HepG2 (cell line): ENCODE data around the gene PEF1. TPM values are rescaled to one million over a fixed set of nuclear protein-coding genes. Genes with fewer than 3 reads are reported as not detected.

Experiments used
- ATAC-seq: fragments of 200-7000 bp; cut with Tn5 transposase; 3 replicates; pipeline ENCODE4 v1.9.1; 2020; ENCODE audit warnings: mild to moderate bottlenecking, moderate library complexity
- BruUV-seq: library from RNA; stranded (reverse); fragments of 400-500 nt; replicated peaks from 2 replicates; lab custom pipeline; 2021; lab: Mats Ljungman, UMichigan
- CTCF ChIA-PET: fragments of 300-600 bp; formaldehyde crosslinking; extraction: SDS; loops from one replicate; lab custom pipeline; 2021; ENCODE audit warnings: low total read pairs, inconsistent platforms, low intra/inter-chr PET ratio; lab: Yijun Ruan, JAX
- POLR2A ChIA-PET: fragments of 350-600 bp; sonication (Branson Sonifier 250); formaldehyde crosslinking; loops from one replicate; lab custom pipeline; 2020; ENCODE audit warnings: antibody characterized with exemption, inconsistent platforms; lab: Yijun Ruan, JAX
- DNase-seq: peaks from one replicate; pipeline ENCODE4 v3.0.0-alpha.2; 2015; ENCODE audit warnings: low spot score
- FAIRE-seq: peaks from 3 replicates; lab custom pipeline; 2011; peaks lifted over from hg19 to GRCh38; lab: Jason Lieb, UNC
- H2AFZ ChIP-seq: one replicate; pipeline ENCODE4 v1.6.1; 2011; ENCODE audit warnings: low read length, inconsistent platforms
- H3K27ac ChIP-seq: fragments of 300-600 bp; 3 replicates; pipeline ENCODE4 v1.8.0; 2011; ENCODE audit warnings: mixed run types, mild to moderate bottlenecking, mixed read lengths, low read length, inconsistent platforms; ENCODE audit not compliant: insufficient read depth; ENCODE audit errors: extremely low read length
- H3K27me3 ChIP-seq, 2 experiments: fragments of 200-600 bp in 1 of 2; 2 replicates in 1 of 2; 3 replicates in 1 of 2; pipeline versions ENCODE4 v1.6.0 to v1.8.0; 2011; ENCODE audit warnings: low read length in 2 of 2, mild to moderate bottlenecking in 2 of 2, moderate library complexity in 2 of 2, inconsistent platforms in 1 of 2; ENCODE audit not compliant: insufficient read depth in 2 of 2, control insufficient read depth in 1 of 2
- H3K36me3 ChIP-seq, 2 experiments: fragments of 200-600 bp in 1 of 2; replicated peaks in 1 of 2; 2 replicates in 1 of 2; 3 replicates in 1 of 2; pipeline versions ENCODE4 v1.5.1 to v1.8.0; 2011; ENCODE audit warnings: low read length in 2 of 2, inconsistent platforms in 1 of 2; ENCODE audit not compliant: insufficient read depth in 2 of 2, control insufficient read depth in 1 of 2
- H3K4me1 ChIP-seq: 2 replicates; pipeline ENCODE4 v1.5.1; 2012; ENCODE audit warnings: low read length, inconsistent platforms; ENCODE audit not compliant: insufficient read depth
- H3K4me2 ChIP-seq: 2 replicates; pipeline ENCODE4 v1.6.0; 2011; ENCODE audit warnings: low read depth, low read length, inconsistent platforms
- H3K4me3 ChIP-seq, 3 experiments: fragments of 200-600 bp in 1 of 3; sonication (generic), shearing (Covaris generic) in 1 of 3; replicated peaks in 1 of 3; 2 replicates each; pipeline ENCODE4 v1.5.1; 2011 to 2016; ENCODE audit warnings: low read length in 3 of 3, inconsistent platforms in 2 of 3, low read depth in 2 of 3, mild to moderate bottlenecking in 2 of 3, control low read depth in 1 of 3, mixed read lengths in 1 of 3; ENCODE audit not compliant: insufficient read depth in 1 of 3
- H3K79me2 ChIP-seq: one replicate; pipeline ENCODE4 v1.6.1; 2011; ENCODE audit warnings: low read length, inconsistent platforms; ENCODE audit not compliant: insufficient read depth
- H3K9ac ChIP-seq: 2 replicates; pipeline ENCODE4 v1.6.0; 2011; ENCODE audit warnings: mild to moderate bottlenecking, low read depth, low read length, inconsistent platforms; ENCODE audit not compliant: insufficient read depth
- H3K9me3 ChIP-seq: 2 replicates; pipeline ENCODE4 v1.5.1; 2012; ENCODE audit warnings: mild to moderate bottlenecking, low read length
- H4K20me1 ChIP-seq: 2 replicates; pipeline ENCODE4 v1.6.0; 2011; ENCODE audit warnings: inconsistent platforms, mild to moderate bottlenecking, low read length, moderate library complexity; ENCODE audit not compliant: insufficient read depth
- EEA1 ChIP-seq: sonication (generic); formaldehyde crosslinking; IDR thresholded peaks from 2 replicates; pipeline ENCODE4 v1.5.1; 2020; ENCODE audit warnings: mild to moderate bottlenecking, missing genetic modification reagents, borderline replicate concordance
- FOSL2 ChIP-seq: sonication (generic); formaldehyde crosslinking; IDR thresholded peaks from 2 replicates; pipeline ENCODE4 v1.4.0; 2020; ENCODE audit warnings: missing genetic modification reagents
- HINFP ChIP-seq: sonication (generic); formaldehyde crosslinking; IDR thresholded peaks from 2 replicates; pipeline ENCODE4 v1.4.0; 2020; ENCODE audit warnings: low read depth, mild to moderate bottlenecking, missing genetic modification reagents
- HNF4A ChIP-seq: sonication (generic); formaldehyde crosslinking; IDR thresholded peaks from 2 replicates; pipeline ENCODE4 v1.4.0; 2020; ENCODE audit warnings: missing genetic modification reagents
- KLF12 ChIP-seq: sonication (generic); formaldehyde crosslinking; IDR thresholded peaks from 2 replicates; pipeline ENCODE4 v1.4.0; 2020; ENCODE audit warnings: missing genetic modification reagents, borderline replicate concordance
- NCOA5 ChIP-seq: sonication (generic); formaldehyde crosslinking; IDR thresholded peaks from 2 replicates; pipeline ENCODE4 v1.4.0; 2020; ENCODE audit warnings: missing genetic modification reagents
- NFYB ChIP-seq: sonication (generic); formaldehyde crosslinking; IDR thresholded peaks from 2 replicates; pipeline ENCODE4 v1.4.0; 2020; ENCODE audit warnings: missing genetic modification reagents
- RARA ChIP-seq: IDR thresholded peaks from 2 replicates; pipeline ENCODE4 v1.6.1; 2016; ENCODE audit warnings: missing genetic modification reagents, missing compliant biosample characterization
- RFX5 ChIP-seq: IDR thresholded peaks from 2 replicates; pipeline ENCODE4 v1.6.1; 2011; ENCODE audit warnings: low read depth, low read length, improper control_type of control experiment
- SP1 ChIP-seq, 2 experiments: fragments of 450-650 bp in 1 of 2; sonication (generic) in 1 of 2; formaldehyde crosslinking in 1 of 2; IDR thresholded peaks; 2 replicates each; pipeline versions ENCODE4 v1.4.0 to v1.6.1; 2016 to 2020; ENCODE audit warnings: missing genetic modification reagents in 1 of 2
- TSC22D2 ChIP-seq: sonication (generic); formaldehyde crosslinking; IDR thresholded peaks from 2 replicates; pipeline ENCODE4 v1.5.1; 2020; ENCODE audit warnings: missing genetic modification reagents, mild to moderate bottlenecking, borderline replicate concordance
- ZBTB37 ChIP-seq: sonication (generic); formaldehyde crosslinking; IDR thresholded peaks from 2 replicates; pipeline ENCODE4 v1.4.0; 2020; ENCODE audit warnings: mild to moderate bottlenecking, missing genetic modification reagents
- ZBTB39 ChIP-seq: sonication (generic); formaldehyde crosslinking; IDR thresholded peaks from 2 replicates; pipeline ENCODE4 v1.5.0; 2020; ENCODE audit warnings: missing genetic modification reagents
- ZFY ChIP-seq: sonication (generic); formaldehyde crosslinking; IDR thresholded peaks from 2 replicates; pipeline ENCODE4 v1.4.0; 2020; ENCODE audit warnings: missing genetic modification reagents
- ZNF136 ChIP-seq: sonication (generic); formaldehyde crosslinking; IDR thresholded peaks from 2 replicates; pipeline ENCODE4 v1.8.1; 2022; ENCODE audit warnings: low read depth, mild to moderate bottlenecking, moderate library complexity, missing genetic modification reagents
- ZNF253 ChIP-seq: sonication (generic); formaldehyde crosslinking; IDR thresholded peaks from 2 replicates; pipeline ENCODE4 v1.8.0; 2022; ENCODE audit warnings: mild to moderate bottlenecking, missing genetic modification reagents, borderline replicate concordance
- ZNF367 ChIP-seq: sonication (generic); formaldehyde crosslinking; IDR thresholded peaks from 2 replicates; pipeline ENCODE4 v1.4.0; 2020; ENCODE audit warnings: missing genetic modification reagents, borderline replicate concordance
- ZNF580 ChIP-seq: IDR thresholded peaks from 2 replicates; pipeline ENCODE4 v1.6.1; 2016; ENCODE audit warnings: low read depth, borderline replicate concordance
- ZNF790 ChIP-seq: sonication (generic); formaldehyde crosslinking; IDR thresholded peaks from 2 replicates; pipeline ENCODE4 v1.8.0; 2022; ENCODE audit warnings: missing genetic modification reagents, mild to moderate bottlenecking, borderline replicate concordance
- ZSCAN29 ChIP-seq: sonication (generic); formaldehyde crosslinking; conservative IDR thresholded peaks from 2 replicates; pipeline ENCODE4 v1.4.0; 2020; ENCODE audit warnings: mild to moderate bottlenecking, missing genetic modification reagents
- WGBS: methylation state at CpG from one replicate; pipeline ENCODE4 v1.1.6; 2017; ENCODE audit warnings: low lambda C conversion rate; 5-methylcytosine and 5-hydroxymethylcytosine counted together
- in situ Hi-C: cut with HindIII; loops from 2 replicates; pipeline ENCODE4 v1.10.0; 2017; ENCODE audit warnings: low pct_unique_long_range_greater_than_20kb; ENCODE audit not compliant: extremely low pct_ligation_motif_present
- intact Hi-C: fragments of 100-400 bp; cut with micrococcal nuclease; formaldehyde crosslinking; loops from one replicate; pipeline ENCODE4 v1.10.0; 2022; ENCODE audit not compliant: unreplicated experiment
- polyA plus RNA-seq, 8 experiments: library from polyadenylated mRNA; depleted of rRNA in 3 of 8; stranded (reverse) in 7 of 8; unstranded in 1 of 8; fragments of >200 nt; fragmentation: Illumina TruSeq in 4 of 8; extraction: Trizol in 4 of 8; gene quantifications; 2 replicates each; pipeline versions ENCODE4 v1.2.1 to v1.2.3, GENCODE V29; 2011 to 2016; ENCODE audit warnings: low read depth in 4 of 8, missing spikeins in 1 of 8, mixed read lengths in 1 of 8; ENCODE audit not compliant: insufficient read depth in 1 of 8
- total RNA-seq, 5 experiments: library from RNA; depleted of rRNA; stranded (reverse); fragments of >200 nt; fragmentation: Illumina TruSeq; extraction: Trizol; gene quantifications; 2 replicates each; pipeline ENCODE4 v1.2.3, GENCODE V29; 2016; ENCODE audit warnings: low read depth in 1 of 5

The PEF1 gene
- total and polyA plus RNA-seq, 2 of the 13 experiments (the other 11 are each of a cell fraction or from before 2014, with no cell fraction given): 57.1 to 57.8 TPM

GRCh38 chr1:31674626-31675025, 29.9 kb upstream of the PEF1 start:
- Histone ChIP-seq H3K9ac (no peak overlapping the region), H3K27me3 (no peaks in the 10 kb centered on the region), H3K4me2 (no peak overlapping the region), H3K4me3 (no peak overlapping the region), H3K36me3 (no peaks in the 10 kb centered on the region), H2AFZ (no peak overlapping the region), H3K9me3 (no peaks in the 10 kb centered on the region), H3K79me2 (no peaks in the 10 kb centered on the region), H3K27ac (no peak overlapping the region), H4K20me1 (no peaks in the 10 kb centered on the region), H3K4me1 (no peaks in the 10 kb centered on the region)
- DNase-seq: no peak
- ChIA-PET CTCF (no interaction called here), POLR2A (no interaction called here)
- TF ChIP-seq ZSCAN29 (CRISPR knock-in tag) (no peak), ZNF253 (CRISPR knock-in tag) (no peak), ZBTB37 (no peak), ZBTB39 (no peak), RARA (CRISPR knock-in tag) (no peak), SP1 (IDR thresholded peaks at IDR 0.05) (no peak), SP1 (CRISPR knock-in tag; IDR thresholded peaks at IDR 0.05) (no peak), HINFP (CRISPR knock-in tag) (no peak), NFYB (CRISPR knock-in tag) (no peak), ZNF136 (CRISPR knock-in tag) (no peak), NCOA5 (CRISPR knock-in tag) (no peak), HNF4A (CRISPR knock-in tag) (no peak), ZFY (CRISPR knock-in tag) (no peak), RFX5 (no peak), FOSL2 (CRISPR knock-in tag) (no peak), EEA1 (CRISPR knock-in tag) (no peak), ZNF790 (CRISPR knock-in tag) (no peak), ZNF367 (CRISPR knock-in tag) (no peak), TSC22D2 (no peak), ZNF580 (CRISPR knock-in tag) (no peak), KLF12 (CRISPR knock-in tag) (no peak)
- FAIRE-seq: no peak
- BruUV-seq: no TSS peak
- ATAC-seq: no peak
- 80% methylated on average over 6 of the region's 8 CpGs for WGBS
- intact Hi-C loops: no loop called here
- in situ Hi-C loops: no loop called here
